Lung microvascular endothelial cell (primary cell): Measurements from ENCODE around the gene GDE1. TPM values are rescaled to one million over a fixed set of nuclear protein-coding genes. Genes with fewer than 3 reads are reported as not detected.
A peak's percentile ranks its signal among the peaks of the same experiment; 100 is the strongest.
"Not testable (repeated sequence)": the region's sequence is repeated elsewhere in the genome, so short reads cannot be mapped to it uniquely, and the experiment has no call there.

Experiments
- DNase-seq, 2 donors: peaks; one replicate each; pipeline versions ENCODE4 v3.0.0 to v3.0.0-alpha.2; 2010; ENCODE audit warnings: low read depth in 2 of 2
- total RNA-seq: library from RNA; depleted of rRNA; stranded (reverse); fragments of >200 nt; gene quantifications from 2 replicates; pipeline ENCODE4 v1.2.1, GENCODE V29; 2014

GDE1 gene
- 24.0 and 30.5 TPM in 2 replicates for total RNA-seq

- peak; percentile 89 to 90 for DNase-seq
Observed at GRCh38 chr16:19521471-19522396, at the start of gene GDE1. Gene GDE1, minus strand, starts transcription at chr16:19522098. Its CDS starts 134 bp downstream, at chr16:19521964.

DNA sequence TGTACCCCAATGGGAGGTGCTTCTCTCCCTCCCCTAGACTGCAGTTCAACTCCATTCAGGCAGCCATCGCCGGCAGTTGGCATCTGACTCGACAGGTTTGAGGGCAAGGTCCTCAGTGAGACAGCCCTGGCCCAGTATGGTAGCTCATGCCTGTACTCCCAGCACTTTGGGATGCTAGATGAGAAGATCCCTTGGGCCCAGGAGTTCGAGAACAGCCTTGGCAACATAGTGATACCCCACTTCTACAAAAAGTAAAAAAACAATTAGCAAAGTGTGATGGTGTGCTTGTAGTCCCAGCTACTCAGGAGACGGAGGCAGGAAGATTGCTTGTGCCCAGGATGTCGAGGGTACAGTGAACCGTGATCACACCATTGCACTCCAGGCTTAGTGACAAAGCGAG is 45.7 kb upstream of the GDE1 start:
- no peak for DNase-seq

DNA sequence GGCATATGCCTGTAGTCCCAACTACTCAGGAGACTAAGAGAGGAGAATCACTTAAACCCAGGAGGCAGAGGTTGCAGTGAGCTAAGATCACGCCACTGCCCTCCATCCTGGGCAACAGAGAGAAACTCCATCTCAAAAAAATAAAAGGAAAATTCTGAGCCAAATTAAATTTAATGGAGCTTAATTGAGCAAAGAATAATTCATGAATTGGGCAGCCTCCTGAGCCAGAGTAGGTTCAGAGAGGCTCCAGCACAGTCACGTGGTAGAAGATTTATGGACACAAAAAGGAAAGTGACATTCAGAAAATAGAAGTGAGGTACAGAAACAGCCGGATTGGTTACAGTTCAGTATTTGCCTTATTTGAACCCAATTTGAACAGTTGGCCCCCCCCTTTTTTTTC is 44.5 kb upstream of the GDE1 start:
- DNase-seq, result no peak

- DNase-seq, result no peak
Observed at GRCh38 chr16:19563377-19563776, 41.5 kb upstream of the GDE1 start.

- DNase-seq, result no peak
Observed at GRCh38 chr16:19560078-19560477, 38.2 kb upstream of the GDE1 start.

DNA sequence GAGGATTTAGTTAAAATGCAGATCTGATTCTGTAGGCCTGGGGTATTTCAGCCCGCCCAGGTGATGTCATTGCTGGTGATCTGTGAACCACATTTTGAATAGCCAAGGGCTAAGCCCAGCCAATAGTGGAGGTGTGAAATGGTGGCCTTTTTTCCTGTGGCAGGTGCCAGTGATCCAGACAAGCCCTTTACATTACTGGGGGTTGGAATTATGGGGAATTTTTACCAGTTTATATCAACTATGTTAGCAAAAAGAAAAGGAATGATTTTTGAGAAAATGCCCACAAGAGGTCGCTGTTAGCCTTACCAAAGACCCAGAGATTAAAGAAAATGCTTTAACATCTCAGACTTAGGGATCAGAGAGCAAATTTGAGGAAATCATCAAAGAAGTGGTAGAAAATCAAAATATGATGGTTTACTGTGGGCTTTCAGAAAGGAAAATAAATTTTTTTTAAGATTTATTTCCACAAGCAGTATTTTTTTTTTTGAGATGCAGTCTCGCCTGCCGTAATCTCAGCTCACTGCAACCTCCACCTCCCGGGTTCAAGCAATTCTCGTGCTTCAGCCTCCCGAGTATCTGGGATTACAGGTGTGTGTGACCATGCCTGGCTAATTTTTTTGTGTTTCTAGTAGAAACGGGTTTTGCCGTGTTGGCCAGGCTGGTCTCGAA is 37.5 kb upstream of the GDE1 start:
- DNase-seq, result peak; percentile 74 to 78

GRCh38 chr16:19555938-19556771 is 34.3 kb upstream of the GDE1 start:
- peak; percentile 13 to 36 for DNase-seq

GRCh38 chr16:19555186-19555937 is 33.5 kb upstream of the GDE1 start, which contains the start of gene VPS35L:
Gene VPS35L, plus strand, starts transcription at chr16:19555703. Its CDS starts 27 bp downstream, at chr16:19555730.
- peak; percentile 99 to 100 for DNase-seq

DNA sequence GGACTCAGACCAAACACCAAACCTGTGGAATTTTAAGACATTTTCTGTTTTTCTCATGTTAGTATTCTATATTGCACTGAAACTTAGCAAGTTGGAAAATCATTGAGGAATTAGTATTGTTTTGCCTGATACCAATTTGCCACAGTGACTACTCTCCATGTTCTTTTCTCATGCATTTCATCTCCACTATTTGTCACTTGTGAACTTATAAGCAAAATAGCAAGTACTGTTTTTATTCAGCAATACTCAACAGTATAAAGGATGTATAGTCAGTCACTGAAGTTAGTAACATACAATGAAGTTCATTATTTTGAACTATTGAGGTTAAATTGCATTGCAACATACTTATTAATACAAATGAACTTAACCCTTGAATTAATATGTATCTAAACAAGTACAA is 27.8 kb upstream of the GDE1 start:
- no peak for DNase-seq

- no peak for DNase-seq
Observed at GRCh38 chr16:19548144-19548543, 26.2 kb upstream of the GDE1 start.

GRCh38 chr16:19543278-19543996 is 21.5 kb upstream of the GDE1 start:
- not testable (repeated sequence) for DNase-seq

GRCh38 chr16:19542138-19542821 is 20.4 kb upstream of the GDE1 start:
- DNase-seq, result peak in 1 of 2 donors; percentile 59

- no peak for DNase-seq
Observed at GRCh38 chr16:19540241-19540970, 18.5 kb upstream of the GDE1 start.

DNA sequence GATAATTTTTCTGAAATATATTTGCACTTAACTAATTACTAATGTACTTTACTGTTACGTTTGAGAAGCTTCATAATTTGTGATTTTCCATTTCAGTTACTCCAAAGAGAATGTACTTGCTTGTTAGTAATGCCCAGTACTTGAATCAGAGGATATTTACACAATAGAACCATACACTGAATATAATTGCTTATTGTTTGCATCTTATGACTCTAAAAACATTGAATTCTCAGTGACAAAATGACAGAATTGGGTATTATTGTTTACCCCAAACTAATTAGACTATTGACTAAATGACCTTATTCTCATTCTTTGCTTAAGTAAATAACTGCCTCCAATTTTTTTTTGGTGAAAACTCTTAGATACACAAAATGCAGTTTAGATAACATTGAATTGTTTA is 10.7 kb upstream of the GDE1 start:
- no peak for DNase-seq

GRCh38 chr16:19528666-19529065 is 6.8 kb upstream of the GDE1 start:
- DNase-seq, result no peak

DNA sequence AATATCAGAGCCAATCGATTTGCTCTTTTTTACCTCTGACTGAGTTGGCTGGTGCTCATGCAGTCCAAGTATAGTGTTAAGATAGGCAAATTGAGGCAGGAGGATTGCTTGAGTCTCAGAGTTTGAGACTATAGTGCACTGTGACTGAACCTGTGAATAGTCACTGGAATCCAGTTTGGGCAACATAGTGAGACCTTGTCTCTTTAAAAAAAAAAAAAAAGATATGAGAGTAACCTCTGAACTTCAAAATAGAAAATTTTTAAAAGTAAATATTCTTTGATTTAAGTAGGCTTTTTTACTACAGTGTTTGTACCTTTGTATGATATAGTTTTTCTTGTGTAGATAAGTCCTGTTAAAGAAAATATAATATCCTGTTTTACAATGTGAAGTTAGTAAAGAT is 5.3 kb upstream of the GDE1 start:
- no peak for DNase-seq

- DNase-seq, result no peak
Observed at GRCh38 chr16:19525385-19525723, 3.5 kb upstream of the GDE1 start.

DNA sequence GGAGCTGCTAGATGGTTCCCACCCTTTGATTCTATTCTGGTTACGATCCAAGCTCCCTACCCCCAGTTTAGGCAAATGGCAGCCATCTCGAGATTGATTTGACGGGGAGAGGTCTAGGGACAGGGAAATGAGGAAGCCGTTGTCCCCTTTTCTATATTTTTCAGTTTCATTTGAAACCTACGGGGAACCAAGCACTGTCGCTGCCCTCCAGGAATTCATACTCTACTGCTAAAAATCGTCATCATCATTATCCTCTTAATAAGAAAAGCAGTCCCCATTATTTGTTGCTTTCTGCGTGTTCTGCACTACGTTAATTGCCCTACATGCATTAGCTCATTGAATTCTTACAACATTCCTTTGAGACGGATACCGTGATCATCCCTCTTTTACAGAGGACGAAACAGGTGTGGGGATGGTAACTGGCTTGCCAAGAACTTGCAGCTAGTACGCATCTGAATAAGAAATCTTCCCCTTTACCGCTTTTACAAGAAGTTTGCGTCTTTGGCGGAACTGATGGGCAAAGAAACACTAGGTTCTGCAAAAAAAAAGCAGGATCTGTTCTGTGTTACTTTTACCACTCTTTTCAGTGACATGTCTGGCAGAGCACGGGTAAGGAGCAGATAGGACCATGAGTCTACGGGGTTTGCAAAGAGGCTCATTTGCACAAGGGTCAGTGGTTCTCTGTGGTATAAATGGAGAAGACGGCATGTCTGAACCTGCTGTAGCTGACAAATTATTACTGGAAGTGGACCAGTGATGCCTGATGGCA is 2.9 kb upstream of the GDE1 start:
- DNase-seq, result peak; percentile 15 to 17

GRCh38 chr16:19524356-19524615 is 2.4 kb upstream of the GDE1 start:
- DNase-seq, result no peak
